Omental fat pad (tissue), 4 donors: ENCODE results near the gene NTN1. TPM values are rescaled to one million over a fixed set of nuclear protein-coding genes. Genes with fewer than 3 reads are reported as not detected.

Source experiments
- ATAC-seq: fragments of 150-250 bp; one replicate; pipeline ENCODE4 v1.9.1; 2016; ENCODE audit warnings: mild to moderate bottlenecking, moderate library complexity; ENCODE audit not compliant: low FRiP score
- DNase-seq: peaks from one replicate; pipeline ENCODE4 v3.0.0-alpha.2; 2019; ENCODE audit warnings: low spot score
- total RNA-seq, 4 donors: library from RNA; depleted of rRNA; stranded (reverse); fragments of >200 nt; gene quantifications; one replicate each; pipeline ENCODE4 v1.1.0, GENCODE V29; 2016
- TF ChIP-seq, protein P1 (sequence below), 3 donors: fragments of 450-650 bp; IDR thresholded peaks; one replicate each; pipeline ENCODE4 v1.5.1; 2016 to 2017; ENCODE audit warnings: antibody characterized with exemption in 3 of 3, mild to moderate bottlenecking in 3 of 3, moderate library complexity in 2 of 3

NTN1 gene
- total RNA-seq, 4 donors from 2014 or later, result 0.69 to 7.3 (median 2.5) TPM

DNA sequence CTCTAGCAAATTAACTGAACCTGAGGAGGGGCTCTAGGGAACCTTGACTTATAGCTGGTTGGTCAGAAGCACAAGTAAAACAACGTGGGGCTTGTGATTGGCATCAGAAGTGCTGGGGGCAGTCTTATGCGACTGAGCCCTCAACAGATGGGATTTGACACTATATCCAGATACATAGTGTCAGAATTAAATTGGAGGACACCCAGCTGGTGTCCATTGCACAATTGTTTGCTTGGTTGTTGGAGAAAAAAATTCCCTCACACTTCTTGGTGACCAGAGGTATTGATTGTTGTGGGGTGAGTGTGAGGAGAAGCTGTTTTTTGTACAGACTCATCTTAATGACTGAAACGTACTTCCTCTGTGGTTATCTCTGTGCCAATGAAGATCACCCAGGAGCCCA lies 59.7 kb downstream of the NTN1 start:
- ATAC-seq (no peak), DNase-seq (no peak)
- TF ChIP-seq, protein P1, sequence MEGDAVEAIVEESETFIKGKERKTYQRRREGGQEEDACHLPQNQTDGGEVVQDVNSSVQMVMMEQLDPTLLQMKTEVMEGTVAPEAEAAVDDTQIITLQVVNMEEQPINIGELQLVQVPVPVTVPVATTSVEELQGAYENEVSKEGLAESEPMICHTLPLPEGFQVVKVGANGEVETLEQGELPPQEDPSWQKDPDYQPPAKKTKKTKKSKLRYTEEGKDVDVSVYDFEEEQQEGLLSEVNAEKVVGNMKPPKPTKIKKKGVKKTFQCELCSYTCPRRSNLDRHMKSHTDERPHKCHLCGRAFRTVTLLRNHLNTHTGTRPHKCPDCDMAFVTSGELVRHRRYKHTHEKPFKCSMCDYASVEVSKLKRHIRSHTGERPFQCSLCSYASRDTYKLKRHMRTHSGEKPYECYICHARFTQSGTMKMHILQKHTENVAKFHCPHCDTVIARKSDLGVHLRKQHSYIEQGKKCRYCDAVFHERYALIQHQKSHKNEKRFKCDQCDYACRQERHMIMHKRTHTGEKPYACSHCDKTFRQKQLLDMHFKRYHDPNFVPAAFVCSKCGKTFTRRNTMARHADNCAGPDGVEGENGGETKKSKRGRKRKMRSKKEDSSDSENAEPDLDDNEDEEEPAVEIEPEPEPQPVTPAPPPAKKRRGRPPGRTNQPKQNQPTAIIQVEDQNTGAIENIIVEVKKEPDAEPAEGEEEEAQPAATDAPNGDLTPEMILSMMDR (IDR thresholded peaks at IDR 0.05), result no peak

DNA sequence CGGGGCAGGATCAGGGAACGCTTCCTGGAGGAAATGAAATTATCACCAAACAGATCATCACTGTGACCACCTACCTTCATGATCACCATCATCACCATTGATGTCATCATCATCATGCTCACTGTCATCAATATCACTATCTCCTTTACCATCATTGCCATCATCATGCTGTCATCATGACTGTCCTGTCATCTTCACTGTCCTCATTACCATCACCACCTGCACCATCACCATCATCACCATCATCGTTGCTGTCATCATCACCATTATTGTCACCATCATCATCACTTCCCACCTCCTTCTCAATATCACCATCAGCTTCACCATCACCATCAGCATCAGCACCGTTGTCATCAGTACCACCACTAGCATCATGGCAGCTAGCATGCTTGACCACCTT lies 65.3 kb downstream of the NTN1 start:
- TF ChIP-seq, protein P1 (IDR thresholded peaks at IDR 0.05), result no peak
- ATAC-seq (no peak), DNase-seq (no peak)

DNA sequence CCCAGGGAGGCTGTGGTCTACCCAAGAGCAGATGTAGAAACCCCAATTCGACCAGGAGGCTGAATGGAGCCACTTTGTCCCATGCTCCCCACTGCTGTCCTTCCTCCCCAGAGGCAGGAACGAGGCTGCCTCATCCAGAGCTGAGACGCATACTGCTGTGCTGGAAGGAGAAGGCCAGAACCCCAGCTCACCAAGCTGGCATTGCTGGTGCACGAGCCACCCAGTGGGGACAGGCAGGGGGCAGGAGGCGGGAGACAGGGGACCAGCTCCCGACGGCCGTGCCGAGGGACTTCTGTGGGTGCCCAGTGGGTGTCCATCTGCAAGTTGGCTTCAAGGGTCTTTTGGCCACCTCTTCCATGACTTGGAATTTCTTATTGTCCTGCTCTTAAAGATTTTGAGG lies 66.6 kb downstream of the NTN1 start:
- DNase-seq (no peak), ATAC-seq (no peak)
- TF ChIP-seq, protein P1 (IDR thresholded peaks at IDR 0.05), result no peak

DNA sequence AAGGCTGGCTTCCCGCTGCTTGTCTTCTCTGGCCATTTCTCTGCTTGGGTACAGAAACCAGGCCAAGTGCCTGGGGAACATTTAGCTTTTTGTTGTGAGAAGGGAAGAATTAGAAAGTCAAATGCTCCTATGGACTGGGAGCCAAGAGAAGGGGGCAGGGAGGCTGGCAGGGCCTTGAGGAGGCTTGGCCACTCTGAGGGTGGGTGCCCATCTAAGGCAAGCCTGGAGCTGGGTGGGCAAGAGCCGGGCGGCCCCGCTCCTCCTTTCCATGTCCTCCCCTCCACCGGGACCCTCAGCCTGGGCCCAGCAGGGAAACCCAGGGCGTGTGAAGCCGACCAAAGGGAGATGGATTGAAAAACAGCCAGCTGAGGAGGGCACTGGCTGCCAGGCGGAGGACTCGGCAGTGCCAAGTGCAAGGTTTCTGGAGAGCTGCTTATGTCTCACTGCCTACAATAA lies 69.4 kb downstream of the NTN1 start:
- ATAC-seq (peak; percentile 48), DNase-seq (no peak)
- TF ChIP-seq, protein P1 (IDR thresholded peaks at IDR 0.05), result no peak

DNA sequence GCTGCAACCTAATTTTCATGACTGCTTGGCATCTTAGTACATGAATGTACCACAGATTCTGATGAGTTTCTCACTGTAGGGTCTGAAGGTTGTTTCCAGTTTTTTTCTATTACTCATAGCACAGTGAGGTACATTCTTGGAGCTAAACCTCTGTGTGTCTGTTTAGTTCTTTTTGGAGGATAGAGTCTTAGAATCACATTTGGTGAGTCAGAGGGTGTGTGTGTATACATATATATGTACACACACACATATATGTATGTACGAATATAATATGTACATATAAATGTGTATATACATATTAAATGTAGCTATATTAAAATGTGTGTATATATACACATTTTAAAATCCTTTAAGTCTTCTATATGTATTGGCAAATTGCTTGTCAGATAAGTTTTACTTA lies 72.9 kb downstream of the NTN1 start:
- DNase-seq, result no peak
- no peak for ATAC-seq
- TF ChIP-seq, protein P1 (IDR thresholded peaks at IDR 0.05), result no peak

DNA sequence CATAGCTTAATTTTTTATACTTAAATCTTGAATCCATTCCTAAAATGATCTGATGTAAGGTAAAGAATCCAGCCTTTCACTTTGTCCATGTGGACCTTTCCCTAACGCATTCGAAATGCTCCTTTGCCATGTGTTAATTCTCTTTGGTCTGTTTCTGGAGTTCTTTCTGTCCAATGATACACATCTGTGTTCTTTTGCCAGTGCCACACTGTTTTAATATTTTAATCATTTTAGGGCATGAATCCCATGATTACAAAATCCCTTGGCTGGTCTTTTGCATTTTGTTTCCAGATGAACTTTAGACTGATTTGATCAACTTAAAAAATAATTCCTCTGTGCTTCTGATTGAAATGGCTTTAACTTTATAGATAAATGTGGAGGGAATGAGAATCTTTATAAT lies 74.1 kb downstream of the NTN1 start:
- ATAC-seq, result no peak
- TF ChIP-seq, protein P1 (IDR thresholded peaks at IDR 0.05), result no peak
- no peak for DNase-seq

DNA sequence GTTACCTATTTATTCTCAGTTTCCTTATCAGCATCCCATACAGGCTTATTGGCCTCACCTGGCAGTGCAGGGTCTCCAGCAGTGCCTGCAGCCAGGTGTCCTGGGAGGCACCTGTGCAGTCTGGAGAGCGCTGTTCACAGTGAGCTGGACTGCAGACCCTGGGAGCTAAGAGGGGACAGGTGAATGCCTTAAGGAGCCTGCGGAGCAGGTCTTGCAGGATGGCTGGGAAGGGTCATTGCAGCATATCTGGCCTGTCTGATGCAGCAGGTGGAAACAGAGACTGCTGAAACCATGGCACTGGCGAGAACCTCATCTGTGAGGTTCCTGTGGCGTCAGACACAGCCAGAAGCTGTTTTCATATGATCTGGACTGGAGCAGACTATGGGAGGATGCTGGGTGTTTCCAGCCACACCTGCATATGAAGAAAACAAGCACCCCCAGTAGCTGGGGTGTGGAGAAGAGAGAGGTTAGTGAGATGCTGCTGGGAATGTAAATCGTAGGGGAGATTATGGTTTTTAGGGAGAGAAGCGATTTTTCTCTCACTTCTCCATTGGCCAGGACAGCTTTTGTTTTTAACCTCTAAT lies 77.0 kb downstream of the NTN1 start:
- TF ChIP-seq, protein P1 (IDR thresholded peaks at IDR 0.05), result no peak
- DNase-seq (no peak), ATAC-seq (no peak)
